NCI-H187 (cell line): Measurements from ENCODE around the gene RNF220.
"Not testable (repeated sequence)": the region's sequence is repeated elsewhere in the genome, so short reads cannot be mapped to it uniquely, and the experiment has no call there.

ENCODE experiments used
- DNase-seq, 2 experiments: peaks; one replicate each; lab custom pipeline; 2025; lab: John Stamatoyannopoulos, UW

Gene RNF220

GRCh38 chr1:44496541-44497171, 91.6 kb downstream of the RNF220 start:
- DNase-seq: no peak

- DNase-seq: no peak
Observed at GRCh38 chr1:44497422-44498170, 92.5 kb downstream of the RNF220 start.

- no peak for DNase-seq
Observed at GRCh38 chr1:44499306-44499705, 94.3 kb downstream of the RNF220 start.

GRCh38 chr1:44500181-44501046, 95.4 kb downstream of the RNF220 start:
- DNase-seq: no peak

- DNase-seq: no peak
Observed at GRCh38 chr1:44501047-44501890, 96.2 kb downstream of the RNF220 start.

GRCh38 chr1:44502823-44503222, 97.8 kb downstream of the RNF220 start:
- not testable (repeated sequence) for DNase-seq

- DNase-seq: no peak
Observed at GRCh38 chr1:44503625-44504024, 98.6 kb downstream of the RNF220 start.

- DNase-seq: no peak
Observed at GRCh38 chr1:44505210-44505993, 100.3 kb downstream of the RNF220 start.

- DNase-seq: no peak
Observed at GRCh38 chr1:44507490-44508396, 102.7 kb downstream of the RNF220 start.

- DNase-seq: no peak
Observed at GRCh38 chr1:44508397-44508745, 103.3 kb downstream of the RNF220 start.

- no peak for DNase-seq
Observed at GRCh38 chr1:44511363-44511762, 106.3 kb downstream of the RNF220 start.

GRCh38 chr1:44511769-44512168, 106.7 kb downstream of the RNF220 start:
- DNase-seq: no peak

- no peak for DNase-seq
Observed at GRCh38 chr1:44512313-44512885, 107.3 kb downstream of the RNF220 start.

GRCh38 chr1:44513111-44513510, 108.1 kb downstream of the RNF220 start:
- no peak for DNase-seq

GRCh38 chr1:44514673-44515072, 109.6 kb downstream of the RNF220 start:
- no peak for DNase-seq

GRCh38 chr1:44515416-44515815, 110.4 kb downstream of the RNF220 start:
- DNase-seq: no peak

- no peak for DNase-seq
Observed at GRCh38 chr1:44519035-44519676, 114.1 kb downstream of the RNF220 start.

GRCh38 chr1:44521378-44522080, 116.5 kb downstream of the RNF220 start:
- DNase-seq: no peak
